Type B pancreatic cell (in vitro differentiated cells): ENCODE data around the gene CTSA. TPM values are rescaled to one million over a fixed set of nuclear protein-coding genes. Genes with fewer than 3 reads are reported as not detected.

ENCODE experiments used
- DNase-seq: peaks from one replicate; pipeline ENCODE4 v3.0.0; 2021; ENCODE audit warnings: mixed read lengths; ENCODE audit not compliant: unreplicated experiment; ENCODE audit errors: extremely low spot score
- H3K27ac Mint-ChIP-seq: 2 replicates; pipeline ENCODE4 v1.8.0; 2021; ENCODE audit warnings: mild to moderate bottlenecking, mixed read lengths
- H3K27me3 Mint-ChIP-seq: 2 replicates; pipeline ENCODE4 v1.8.0; 2021; ENCODE audit warnings: mixed read lengths
- H3K36me3 Mint-ChIP-seq: 2 replicates; pipeline ENCODE4 v1.8.0; 2021; ENCODE audit warnings: mixed read lengths
- H3K4me1 Mint-ChIP-seq: one replicate; pipeline ENCODE4 v1.8.0; 2021; ENCODE audit warnings: mixed read lengths; ENCODE audit not compliant: unreplicated experiment
- H3K4me3 Mint-ChIP-seq: 2 replicates; pipeline ENCODE4 v1.8.0; 2021; ENCODE audit warnings: mild to moderate bottlenecking, mixed read lengths
- H3K9me3 Mint-ChIP-seq: 2 replicates; pipeline ENCODE4 v1.8.0; 2021; ENCODE audit warnings: mixed read lengths
- CTCF ChIP-seq: fragments of 200-600 bp; sonication (generic); conservative IDR thresholded peaks from 2 replicates; pipeline ENCODE4 v1.5.0; 2021; ENCODE audit warnings: antibody characterized with exemption, mild to moderate bottlenecking
- total RNA-seq: library from RNA; stranded (reverse); gene quantifications from 2 replicates; pipeline ENCODE4 v1.2.1, GENCODE V29; 2021; ENCODE audit warnings: low replicate concordance

CTSA gene
- total RNA-seq, 1 donor from 2014 or later: 142 TPM

GRCh38 chr20:45848421-45848820 lies 42.7 kb upstream of the CTSA start:
- no peak for TF ChIP-seq CTCF
- DNase-seq: no peak
- no peaks in the 10 kb centered on the region for H3K27me3 Mint-ChIP-seq
- H3K9me3 Mint-ChIP-seq: no peaks in the 10 kb centered on the region
- H3K27ac Mint-ChIP-seq: no peak overlapping the region
- H3K36me3 Mint-ChIP-seq: peaks cover 4% of the 10 kb centered on the region
- H3K4me1 Mint-ChIP-seq: no peaks in the 10 kb centered on the region
- no peak overlapping the region for H3K4me3 Mint-ChIP-seq

GRCh38 chr20:45848969-45849582 lies 42.1 kb upstream of the CTSA start:
- TF ChIP-seq CTCF: no peak
- no peak for DNase-seq
- Mint-ChIP-seq H3K4me3 (no peak overlapping the region), H3K36me3 (peaks cover 4% of the 10 kb centered on the region), H3K9me3 (no peaks in the 10 kb centered on the region), H3K27ac (no peak overlapping the region), H3K4me1 (no peaks in the 10 kb centered on the region), H3K27me3 (no peaks in the 10 kb centered on the region)

GRCh38 chr20:45850238-45850637 lies 40.9 kb upstream of the CTSA start:
- Mint-ChIP-seq H3K36me3 (no peaks in the 10 kb centered on the region), H3K4me3 (no peak overlapping the region), H3K9me3 (no peaks in the 10 kb centered on the region), H3K27ac (no peak overlapping the region), H3K27me3 (no peaks in the 10 kb centered on the region), H3K4me1 (no peaks in the 10 kb centered on the region)
- no peak for TF ChIP-seq CTCF
- DNase-seq: no peak

- Mint-ChIP-seq H3K4me1 (no peaks in the 10 kb centered on the region), H3K27me3 (no peaks in the 10 kb centered on the region), H3K36me3 (no peaks in the 10 kb centered on the region), H3K27ac (no peak overlapping the region), H3K9me3 (no peaks in the 10 kb centered on the region), H3K4me3 (no peak overlapping the region)
- no peak for DNase-seq
- no peak for TF ChIP-seq CTCF
Measured at GRCh38 chr20:45850926-45851325, 40.2 kb upstream of the CTSA start.

- Mint-ChIP-seq H3K27me3 (no peaks in the 10 kb centered on the region), H3K9me3 (no peaks in the 10 kb centered on the region), H3K36me3 (no peaks in the 10 kb centered on the region), H3K4me1 (peaks cover 2% of the 10 kb centered on the region), H3K4me3 (no peak overlapping the region), H3K27ac (no peak overlapping the region)
- no peak for DNase-seq
- TF ChIP-seq CTCF: no peak
Measured at GRCh38 chr20:45851501-45851900, 39.6 kb upstream of the CTSA start.

GRCh38 chr20:45852326-45852725 lies 38.8 kb upstream of the CTSA start:
- Mint-ChIP-seq H3K4me3 (no peak overlapping the region), H3K27ac (no peak overlapping the region), H3K9me3 (no peaks in the 10 kb centered on the region), H3K36me3 (no peaks in the 10 kb centered on the region), H3K4me1 (peaks cover 6% of the 10 kb centered on the region), H3K27me3 (no peaks in the 10 kb centered on the region)
- no peak for TF ChIP-seq CTCF
- no peak for DNase-seq
